ENCODE results near the gene IL6ST.

DNA sequence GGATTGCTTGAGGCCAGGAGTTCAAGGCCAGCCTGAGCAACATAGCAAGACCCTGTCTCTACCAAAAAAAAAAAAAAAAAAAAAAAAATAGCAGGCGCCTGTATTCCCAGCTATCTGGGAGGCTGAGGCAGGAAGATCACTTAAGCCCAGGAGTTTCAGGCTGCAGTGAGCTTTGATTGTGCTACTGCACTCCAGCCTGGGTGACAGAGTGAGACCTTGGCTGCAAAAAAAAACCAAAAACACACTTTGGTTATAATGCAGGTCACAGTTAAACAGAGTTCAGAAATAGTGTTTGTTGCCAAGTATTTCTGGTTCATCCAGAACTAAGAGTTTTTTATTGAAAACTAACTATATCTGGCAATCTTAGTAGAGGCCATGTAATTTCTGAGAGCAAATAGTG lies 24.1 kb upstream of the IL6ST start:
- TF ChIP-seq, protein P1, sequence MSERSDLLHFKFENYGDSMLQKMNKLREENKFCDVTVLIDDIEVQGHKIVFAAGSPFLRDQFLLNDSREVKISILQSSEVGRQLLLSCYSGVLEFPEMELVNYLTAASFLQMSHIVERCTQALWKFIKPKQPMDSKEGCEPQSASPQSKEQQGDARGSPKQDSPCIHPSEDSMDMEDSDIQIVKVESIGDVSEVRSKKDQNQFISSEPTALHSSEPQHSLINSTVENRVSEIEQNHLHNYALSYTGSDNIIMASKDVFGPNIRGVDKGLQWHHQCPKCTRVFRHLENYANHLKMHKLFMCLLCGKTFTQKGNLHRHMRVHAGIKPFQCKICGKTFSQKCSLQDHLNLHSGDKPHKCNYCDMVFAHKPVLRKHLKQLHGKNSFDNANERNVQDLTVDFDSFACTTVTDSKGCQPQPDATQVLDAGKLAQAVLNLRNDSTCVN (tag by site-specific recombination; optimal IDR thresholded peaks at IDR 0.05), result no peak
- TF ChIP-seq ZBTB10 (tag by site-specific recombination; IDR thresholded peaks at IDR 0.05), result no peak

Data from HEK293 (cell line).